ENCODE results near the gene ICA1L.
A peak's percentile ranks its signal among the peaks of the same experiment; 100 is the strongest.

ICA1L gene

DNA sequence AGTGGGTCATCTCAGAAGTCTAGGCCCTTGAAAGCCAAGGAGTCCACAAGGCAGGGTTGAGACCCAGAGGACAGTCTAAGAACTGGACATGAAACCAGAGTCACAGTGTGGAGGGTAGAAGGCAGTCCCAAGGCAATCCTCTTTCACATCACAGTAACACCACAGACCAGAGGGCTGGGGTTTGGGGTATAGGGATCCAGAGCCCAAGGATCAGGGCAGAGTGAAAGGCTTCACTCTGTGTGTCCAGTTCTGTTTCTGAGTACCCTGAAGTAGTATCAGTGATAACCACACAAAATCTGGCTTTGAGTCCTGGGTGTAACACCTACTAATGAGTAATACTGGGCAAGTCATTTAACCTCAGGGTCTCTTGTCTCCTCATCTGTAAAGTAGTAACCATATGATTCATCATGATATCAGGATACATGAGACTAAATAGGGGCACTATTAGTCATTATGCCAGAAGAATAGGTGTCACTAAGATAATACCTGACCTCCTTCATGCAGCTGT lies 91.0 kb downstream of the ICA1L start:
- DNase-seq = no peak

DNA sequence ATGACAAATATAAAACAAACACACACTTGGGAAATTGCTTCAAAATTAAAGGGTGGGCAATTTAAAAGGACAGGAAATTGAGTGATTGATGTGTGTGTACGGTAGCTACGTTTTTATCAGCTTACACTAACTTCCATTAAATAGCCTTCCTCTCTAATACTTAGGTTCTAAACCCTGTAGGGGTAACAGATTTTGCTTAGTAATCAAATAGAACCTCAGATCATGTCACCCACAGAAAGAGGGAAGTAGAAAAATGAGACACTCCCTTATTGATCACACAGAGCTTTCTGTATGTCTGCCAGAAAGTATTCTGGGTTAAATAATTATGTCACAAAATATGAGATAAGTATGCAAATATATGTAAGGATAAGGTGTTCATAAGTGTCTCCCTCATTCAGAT lies 93.3 kb downstream of the ICA1L start:
- peak; percentile 57 for DNase-seq

DNA sequence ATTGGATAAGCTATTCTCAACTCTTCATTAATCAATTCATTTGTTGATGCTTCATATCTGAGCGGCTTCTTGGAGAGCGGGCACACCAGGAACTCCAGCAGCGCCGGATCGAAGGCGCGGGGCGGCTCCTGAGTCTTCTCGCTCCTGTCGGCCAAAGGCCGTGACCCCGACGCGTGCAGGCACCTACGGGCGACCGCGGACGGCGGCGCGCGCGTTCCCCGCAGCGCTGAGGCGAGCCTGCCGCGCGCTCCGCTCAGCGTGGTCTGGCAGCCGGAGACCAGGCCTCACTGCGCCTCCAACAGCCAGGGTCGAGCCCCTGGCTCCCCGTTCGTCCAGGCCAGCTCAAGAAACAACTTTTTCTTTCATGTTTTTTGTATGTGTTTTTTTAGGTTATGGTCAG lies 97.5 kb downstream of the ICA1L start:
- DNase-seq = no peak

DNA sequence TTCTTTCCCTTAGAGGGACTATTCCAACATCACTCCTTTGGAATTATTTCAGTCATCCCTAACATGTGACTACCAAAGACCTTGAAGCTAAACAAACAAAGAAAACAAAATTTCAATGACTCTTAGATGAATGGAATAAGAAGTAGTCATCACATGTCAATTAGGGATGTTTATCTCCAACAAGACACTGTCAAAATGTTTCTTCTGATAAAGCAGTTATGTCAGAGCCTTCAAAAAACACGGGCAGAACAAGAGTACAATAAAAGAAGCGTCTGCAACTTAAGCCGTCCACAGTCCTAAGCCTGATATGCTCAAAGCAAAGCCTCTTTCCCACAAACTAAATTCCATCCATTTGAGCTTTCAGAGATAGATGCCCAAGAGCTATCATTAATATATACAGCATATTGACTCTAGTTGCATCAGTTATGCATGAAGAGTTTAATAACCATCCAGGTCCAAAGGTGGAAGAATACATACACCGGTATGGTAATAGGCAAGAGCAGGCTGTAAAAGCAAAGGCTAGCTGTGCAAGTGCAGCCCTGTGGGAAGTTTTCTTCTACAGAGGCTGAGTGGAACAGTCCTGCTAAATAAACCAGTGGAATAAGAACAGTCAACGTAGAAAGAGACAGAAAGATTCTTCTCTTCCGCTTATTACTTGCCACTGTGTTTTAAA lies 98.1 kb downstream of the ICA1L start:
- DNase-seq = peak; percentile 78

DNA sequence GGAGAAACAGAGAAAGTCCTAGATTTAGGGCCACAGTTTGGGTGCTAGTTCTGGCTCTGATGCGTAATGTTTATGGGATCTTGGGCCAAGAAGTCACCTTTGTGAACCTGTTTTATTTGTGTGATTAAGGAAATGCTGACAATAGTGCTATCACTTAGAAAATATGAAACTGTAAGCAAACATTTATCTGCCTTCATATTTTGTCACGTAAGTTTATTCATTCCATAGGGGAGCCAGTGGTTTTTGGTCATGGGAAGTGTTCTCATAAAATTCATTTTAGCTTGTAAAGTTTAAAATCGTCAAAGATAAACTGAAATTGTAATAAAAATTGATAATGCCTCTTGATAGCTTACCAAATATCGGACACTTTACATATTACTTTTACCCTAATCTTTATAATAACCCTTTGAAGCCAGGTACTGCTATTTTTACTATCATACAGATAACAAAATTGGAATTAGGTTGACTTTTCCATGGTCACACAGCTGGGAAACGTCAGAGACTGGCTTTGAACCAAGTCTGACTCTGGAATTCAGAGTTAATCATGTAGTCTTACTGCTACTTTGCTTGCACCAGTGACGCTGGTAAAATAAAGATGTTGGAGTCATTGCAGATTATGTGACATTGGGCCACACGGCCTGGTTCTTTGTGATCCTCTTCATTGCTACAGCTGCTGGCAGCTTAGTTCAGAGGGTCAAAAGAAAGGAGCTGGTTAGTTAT lies 99.7 kb downstream of the ICA1L start:
- no peak for DNase-seq

DNA sequence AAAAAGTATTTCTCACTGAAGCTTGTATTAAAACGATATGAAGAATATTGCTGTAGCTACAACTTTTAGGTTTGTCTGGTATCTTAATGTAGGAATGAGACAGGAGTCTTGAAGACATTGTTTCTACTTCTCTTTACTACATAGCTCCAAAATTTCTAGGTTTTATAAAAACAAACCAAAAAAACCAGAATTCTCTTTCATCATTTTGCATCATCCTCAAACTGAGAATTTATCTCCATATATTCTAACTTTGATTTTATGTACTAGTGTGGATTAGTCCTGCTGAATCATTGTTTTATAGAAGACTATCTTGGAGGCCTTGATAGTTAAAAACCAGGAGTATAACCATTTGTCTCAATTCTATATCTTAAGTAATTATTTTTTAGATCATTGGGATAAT lies 100.2 kb downstream of the ICA1L start:
- peak; percentile 51 for DNase-seq

DNA sequence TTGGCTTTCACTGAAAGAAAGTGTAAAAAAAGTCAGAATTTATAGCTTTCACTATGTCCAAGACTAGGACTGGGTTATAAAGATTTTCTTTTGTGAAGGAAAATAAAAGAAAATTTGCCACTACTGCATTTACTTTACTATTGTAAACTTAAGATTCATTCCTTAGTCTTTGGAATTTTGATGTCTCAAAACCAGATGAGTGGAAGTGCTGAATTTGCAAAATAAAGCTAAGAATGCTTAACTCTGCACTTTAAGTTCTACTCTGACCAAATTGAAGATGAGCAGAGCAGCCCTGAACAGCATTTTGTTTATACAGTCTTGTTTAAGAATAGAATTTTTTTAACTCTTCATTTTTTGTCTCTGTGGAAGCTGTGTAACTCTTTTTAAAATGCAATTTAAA lies 102.4 kb downstream of the ICA1L start:
- no peak for DNase-seq

DNA sequence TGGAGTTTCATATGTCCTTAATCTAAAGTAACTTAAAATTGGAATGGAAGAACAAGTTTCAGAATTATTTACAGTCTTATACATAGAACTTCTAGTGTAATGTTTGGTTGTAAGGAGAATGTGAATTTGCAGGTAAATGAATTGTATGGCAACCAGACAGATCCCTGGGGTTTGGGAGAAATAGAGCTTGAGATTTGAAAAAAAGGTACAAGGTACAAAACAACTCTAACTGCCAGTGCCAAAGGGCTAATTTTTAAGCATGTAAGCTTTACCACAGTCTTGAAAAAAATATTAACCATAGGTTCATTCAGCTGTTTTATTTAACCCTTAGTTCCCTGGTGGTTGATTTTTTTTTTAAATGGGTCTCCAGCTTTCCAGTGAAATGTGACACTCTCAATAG lies 103.3 kb downstream of the ICA1L start:
- no peak for DNase-seq

DNA sequence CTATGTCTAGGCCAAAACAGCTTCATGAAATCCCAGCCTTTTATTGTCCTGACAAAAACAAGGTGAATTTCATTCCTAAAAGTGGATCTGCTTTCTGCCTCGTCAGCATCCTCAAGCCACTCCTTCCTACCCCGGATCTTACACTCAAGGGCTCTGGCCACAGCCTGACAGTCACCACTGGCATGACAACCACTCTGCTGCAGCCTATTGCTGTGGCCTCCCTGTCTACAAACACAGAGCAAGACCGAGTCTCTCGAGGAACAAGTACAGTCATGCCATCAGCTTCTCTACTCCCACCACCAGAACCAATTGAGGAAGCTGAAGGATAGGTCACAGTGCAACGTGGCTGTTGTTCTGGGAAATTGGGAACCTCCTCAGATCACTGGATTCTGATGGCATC lies 106.1 kb downstream of the ICA1L start:
- no peak for DNase-seq

DNA sequence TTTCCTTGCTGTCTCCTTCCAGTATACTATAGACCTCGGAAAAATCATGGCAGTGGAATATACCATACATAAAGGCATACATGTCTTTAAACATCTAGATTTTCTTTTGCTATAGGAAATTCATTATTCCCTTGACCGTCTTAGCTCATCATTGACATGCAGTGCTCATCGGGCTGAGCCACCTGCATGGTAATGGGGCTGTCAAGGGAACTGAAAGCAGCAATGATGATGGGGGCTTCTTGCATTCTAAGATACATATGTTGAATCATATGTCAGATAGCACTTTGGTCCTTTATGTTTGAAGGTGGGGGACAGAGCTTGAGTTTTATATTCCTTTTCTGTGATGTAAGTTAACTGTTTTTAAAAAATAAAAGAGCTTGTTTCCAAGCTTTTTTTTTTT lies 106.6 kb downstream of the ICA1L start:
- no peak for DNase-seq

DNA sequence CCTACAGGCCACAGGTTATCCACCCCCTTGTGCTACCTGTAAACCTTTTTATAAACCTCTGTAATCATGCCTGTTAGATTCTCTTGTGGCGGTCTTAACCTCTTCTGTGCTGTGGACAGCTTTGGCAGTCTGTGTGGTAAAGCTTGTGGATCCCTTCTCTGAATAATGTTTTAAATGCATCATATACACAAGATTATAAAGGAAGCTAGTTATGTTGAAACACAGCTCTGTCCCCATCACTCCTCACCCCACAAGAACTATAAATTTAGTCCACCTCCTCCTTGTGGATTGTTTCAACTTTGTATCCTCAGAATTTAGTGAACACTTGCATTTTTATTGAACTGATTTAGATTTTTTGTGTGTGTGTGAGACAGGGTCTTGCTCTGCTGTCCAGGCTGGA lies 107.7 kb downstream of the ICA1L start:
- DNase-seq = no peak

DNA sequence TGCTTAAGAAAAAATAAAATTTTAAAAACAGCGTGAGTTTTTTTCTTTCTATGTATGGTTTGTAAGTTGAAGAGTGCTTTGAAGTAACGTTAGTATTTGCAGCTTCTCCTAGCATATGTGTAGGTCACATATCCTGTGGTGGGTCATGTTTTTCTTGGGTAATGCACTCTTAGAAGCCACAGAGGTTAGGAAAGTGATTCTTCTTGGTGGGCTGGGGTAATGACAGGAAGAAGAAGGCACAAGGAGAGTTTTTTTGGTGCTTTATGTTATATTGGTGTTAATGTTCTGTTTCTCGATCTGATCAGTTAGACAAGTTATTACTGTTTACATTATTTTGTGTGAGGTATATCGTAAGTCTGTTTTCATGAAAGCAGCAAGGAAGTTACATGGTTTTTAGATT lies 109.0 kb downstream of the ICA1L start:
- DNase-seq = no peak

DNA sequence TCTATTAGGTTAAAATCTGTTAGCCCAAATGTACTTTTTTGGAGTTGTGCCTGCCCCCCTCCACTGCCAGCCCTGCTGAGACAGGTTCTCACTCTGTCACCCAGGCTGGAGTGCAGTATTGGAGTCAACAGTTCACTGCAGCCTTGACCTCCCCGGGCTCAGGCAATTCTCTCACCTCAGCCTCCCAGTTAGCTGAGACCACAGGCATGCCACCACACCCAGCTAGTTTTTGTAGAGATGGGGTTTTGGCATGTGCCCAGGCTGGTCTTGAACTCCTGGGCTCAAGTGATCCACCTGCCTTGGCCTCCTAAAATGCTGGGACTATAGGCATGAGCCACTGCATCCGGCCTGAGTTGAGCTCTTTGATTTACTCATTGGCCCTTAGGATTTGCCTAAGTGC lies 110.7 kb downstream of the ICA1L start:
- no peak for DNase-seq

DNA sequence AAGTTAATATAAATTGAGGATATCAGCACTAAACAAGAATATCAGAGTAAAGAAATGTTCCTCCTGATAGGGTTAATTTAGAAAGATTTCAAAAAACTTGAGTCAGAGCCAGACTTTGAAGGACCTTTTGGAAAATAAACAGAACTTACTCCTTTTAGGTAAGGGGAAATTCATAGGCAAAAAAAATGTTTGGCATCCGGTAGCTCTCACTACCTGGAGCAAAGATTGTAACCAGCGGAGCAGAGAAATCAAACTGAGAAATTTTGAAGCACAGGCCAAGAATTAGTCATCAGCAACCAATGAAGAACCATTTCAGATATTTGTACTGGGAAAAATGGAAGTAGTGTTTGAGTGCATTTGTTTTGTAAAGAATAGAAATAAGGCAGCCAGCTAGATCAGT lies 113.0 kb downstream of the ICA1L start:
- DNase-seq = no peak

DNA sequence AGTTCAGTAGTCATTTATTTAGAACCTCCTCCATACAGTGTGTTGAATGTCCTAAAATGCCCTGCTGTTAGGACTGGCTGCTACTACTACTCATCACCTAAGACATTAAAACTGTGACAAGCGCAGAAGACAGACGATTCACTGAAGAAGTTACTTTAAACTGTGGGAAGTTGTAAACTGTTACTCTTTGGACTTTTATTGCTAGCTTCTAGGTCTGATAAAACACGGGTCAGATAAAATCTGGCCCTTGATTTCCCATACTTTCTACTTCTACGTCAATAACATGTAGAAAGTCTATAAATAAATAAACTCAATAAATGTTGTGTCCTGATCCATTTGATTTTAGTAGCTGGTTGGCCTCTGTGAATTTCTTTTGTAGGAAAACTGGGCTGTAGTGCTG lies 113.4 kb downstream of the ICA1L start:
- no peak for DNase-seq

DNA sequence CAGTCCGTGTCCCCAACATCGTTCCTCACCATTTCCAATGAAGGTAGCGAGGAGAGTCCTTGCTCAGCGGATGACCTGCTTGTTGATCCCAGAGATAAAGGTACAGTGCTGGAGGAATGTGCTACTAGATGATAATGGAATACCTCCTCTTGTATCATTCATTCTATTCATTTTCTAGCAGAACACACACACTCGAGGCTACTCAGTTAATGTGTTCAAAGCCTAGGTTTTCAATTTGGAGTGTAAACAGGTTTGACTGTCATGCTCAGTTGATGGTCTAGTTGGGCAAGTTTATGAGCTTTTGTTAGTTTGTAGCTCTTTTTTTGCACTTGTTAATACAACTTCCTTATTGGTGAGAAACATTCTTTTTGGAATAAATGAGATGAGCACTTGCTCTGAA lies 114.2 kb downstream of the ICA1L start:
- no peak for DNase-seq

DNA sequence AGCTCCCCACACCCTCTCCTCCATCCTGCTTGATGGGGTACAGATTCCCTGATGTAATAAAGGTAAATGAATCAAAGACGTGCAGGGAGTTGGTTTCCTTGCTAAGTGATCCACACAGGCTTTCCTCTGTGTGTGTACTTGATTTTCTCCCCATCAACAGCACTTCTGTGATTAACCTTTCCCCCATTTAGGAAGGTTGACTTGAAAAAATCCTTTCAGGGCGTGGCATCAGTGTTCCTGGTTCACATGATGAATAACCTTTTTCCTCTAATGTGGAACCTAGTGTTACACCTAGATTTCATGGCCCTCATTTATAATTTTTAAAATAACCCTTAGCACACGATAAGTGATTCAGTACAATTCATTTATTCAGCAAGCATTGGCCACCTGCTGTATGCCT lies 115.0 kb downstream of the ICA1L start:
- no peak for DNase-seq

DNA sequence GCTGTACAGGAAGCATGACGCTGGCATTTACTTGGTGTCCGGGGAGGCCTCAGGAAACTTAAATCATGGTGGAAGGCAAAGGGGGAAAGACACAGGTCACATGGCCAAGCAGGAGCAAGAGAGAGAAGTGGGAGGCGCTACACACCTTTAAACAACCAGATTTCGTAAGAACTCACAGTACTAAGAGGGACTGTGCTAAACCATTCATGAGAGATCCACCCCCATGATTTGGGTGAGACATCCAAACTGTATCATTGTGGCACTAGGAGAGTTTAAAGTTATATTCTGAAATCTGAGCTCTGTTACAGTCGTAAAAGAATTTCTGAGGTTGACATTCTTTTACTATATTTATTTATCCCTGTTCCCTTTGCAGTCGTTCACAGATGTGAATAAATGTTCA lies 116.6 kb downstream of the ICA1L start:
- DNase-seq = no peak

DNA sequence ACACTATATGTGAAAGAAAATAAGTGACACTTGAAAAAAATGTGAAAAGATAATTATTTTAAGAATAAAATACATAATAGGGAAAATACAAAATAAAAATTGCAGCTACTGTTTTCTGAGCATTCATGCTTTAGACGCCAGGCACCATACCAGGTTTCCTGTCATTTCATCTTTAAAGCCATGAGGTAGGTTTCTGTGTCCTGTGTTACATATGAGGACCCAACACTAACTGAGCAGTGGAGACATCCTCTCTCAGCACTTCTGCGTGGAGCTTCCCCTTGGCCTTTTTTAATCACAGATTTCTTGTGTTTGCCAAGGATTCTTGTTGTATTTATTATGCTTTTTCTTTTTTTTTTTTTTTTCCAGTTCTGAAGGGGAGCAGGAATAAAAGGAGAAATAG lies 119.5 kb downstream of the ICA1L start:
- DNase-seq = no peak

DNA sequence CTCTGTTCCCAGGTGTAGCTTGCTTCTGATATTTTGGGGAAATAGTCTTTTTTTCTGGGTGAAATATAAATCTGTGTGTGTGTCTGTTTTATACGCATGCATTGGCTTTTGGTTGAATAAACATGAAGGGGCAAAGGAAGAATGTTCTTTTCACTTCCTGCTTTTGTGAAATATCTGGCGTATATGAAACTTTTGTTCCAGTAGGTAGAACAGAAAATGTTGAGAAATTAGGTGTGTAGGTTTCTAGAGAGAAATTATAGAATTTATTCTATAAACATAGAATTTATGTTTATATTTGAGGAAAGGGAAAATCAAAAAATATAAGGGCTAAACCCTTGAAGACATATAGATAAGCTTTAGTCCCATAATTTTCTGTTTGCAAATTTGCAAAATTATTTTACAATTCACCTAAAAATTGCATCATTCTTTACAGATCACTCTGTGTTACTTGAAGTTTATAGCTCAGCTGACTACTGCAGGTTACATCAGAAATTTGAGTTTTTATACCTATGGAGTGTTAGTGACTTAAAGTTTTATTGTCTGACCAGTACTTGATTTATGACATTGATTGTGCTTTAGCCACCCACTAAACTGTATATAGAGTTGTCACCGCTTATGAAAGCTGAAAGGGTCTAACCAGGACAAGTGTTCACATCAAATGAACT lies 120.7 kb downstream of the ICA1L start:
- peak; percentile 19 for DNase-seq

DNA sequence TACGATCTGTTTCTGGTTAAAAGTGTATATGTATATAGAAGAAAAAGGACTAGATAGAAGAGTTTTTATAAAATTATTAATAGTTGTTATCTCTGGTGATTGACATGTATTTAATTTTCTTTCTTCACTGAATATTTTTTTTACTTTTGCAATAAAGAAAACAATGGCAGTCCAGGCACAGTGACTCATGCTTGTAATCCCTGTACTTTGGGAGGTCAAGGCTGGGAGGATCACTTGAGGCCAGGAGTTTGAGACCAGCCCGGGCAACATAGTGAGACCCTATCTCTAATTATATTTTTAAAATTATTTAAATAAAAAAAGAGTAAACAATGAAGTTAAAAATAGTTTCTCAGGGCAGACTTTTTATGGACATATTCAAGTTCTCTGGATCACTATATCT lies 122.1 kb downstream of the ICA1L start:
- DNase-seq = no peak

DNA sequence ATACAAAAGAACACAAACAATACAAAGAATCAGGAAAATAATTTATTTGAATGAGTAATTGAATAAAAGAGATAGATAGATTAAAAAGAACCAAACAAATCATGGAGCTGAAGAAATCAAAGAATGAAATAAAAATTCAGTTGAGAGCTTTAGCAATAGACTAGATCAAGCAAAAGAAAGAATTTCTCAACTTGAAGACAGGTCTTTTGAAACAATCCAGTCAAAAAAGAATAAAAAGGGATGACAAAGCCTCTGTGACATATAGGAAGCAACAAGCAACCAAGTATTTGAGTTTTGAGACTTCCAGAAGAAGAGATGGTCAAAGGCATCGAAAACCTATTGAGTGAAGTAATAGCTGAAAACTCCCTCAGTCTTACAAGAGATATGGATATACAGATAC lies 128.0 kb downstream of the ICA1L start:
- DNase-seq = no peak

DNA sequence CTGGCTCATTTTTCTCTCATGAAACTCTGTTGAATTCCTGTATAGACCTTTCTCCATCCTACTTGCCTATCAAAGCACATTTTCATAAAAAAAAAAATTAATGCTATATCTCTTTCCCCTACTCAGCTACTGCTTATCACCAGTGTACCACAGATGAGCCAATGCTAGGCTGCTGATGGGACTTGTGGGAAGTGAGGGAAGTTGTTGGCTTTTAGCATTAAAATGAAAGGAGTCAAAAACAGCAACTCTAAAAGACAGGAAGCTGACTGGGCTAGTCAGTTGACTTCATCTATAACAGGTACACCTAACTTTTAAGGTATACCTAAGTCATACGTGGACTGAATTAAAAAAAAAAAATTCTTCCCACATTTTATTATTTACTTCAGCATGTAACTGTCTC lies 134.7 kb downstream of the ICA1L start:
- peak; percentile 30 for DNase-seq

DNA sequence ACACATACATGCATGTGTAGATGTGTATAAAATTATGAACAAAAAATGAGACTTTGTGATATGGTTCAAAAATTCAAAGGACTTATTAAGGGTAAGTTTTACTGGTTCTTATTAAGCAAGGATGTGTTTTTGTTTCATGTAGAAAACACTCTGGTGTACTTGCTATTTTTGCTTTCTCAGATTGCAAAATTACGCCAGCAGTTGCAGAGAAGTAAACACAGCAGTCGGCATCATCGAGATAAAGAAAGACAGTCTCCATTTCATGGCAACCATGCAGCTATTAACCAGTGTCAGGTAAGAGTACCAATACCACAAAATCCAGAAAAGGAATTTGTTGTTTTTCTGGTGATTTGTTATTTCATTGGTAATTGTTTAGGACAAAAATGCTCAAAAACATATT lies 145.5 kb downstream of the ICA1L start:
- DNase-seq = no peak
